ENCODE data around the gene ABHD12. TPM values are rescaled to one million over a fixed set of nuclear protein-coding genes. Genes with fewer than 3 reads are reported as not detected.

Gene ABHD12
- total and polyA plus RNA-seq, 4 donors: 46.1 to 108 (median 86.6) TPM

- WGBS (ENCODE audit: insufficient coverage): 53% methylated on average over 4 of the region's 5 CpGs
- DNase-seq (ENCODE audit: low read depth in 4 of 6, low spot score in 6 of 6): no peak
- Histone ChIP-seq H3K36me3 (ENCODE audit: control insufficient read depth, insufficient read depth, low read length) (peaks cover 25% of the 10 kb centered on the region), H3K4me1 (ENCODE audit: control insufficient read depth, insufficient read depth, low read length) (peaks cover 35% of the 10 kb centered on the region), H3K9me3 (ENCODE audit: control insufficient read depth, insufficient read depth, low read length) (no peaks in the 10 kb centered on the region), H3K27ac (ENCODE audit: low read depth, low read length) (no peak overlapping the region), H3K4me3 (ENCODE audit: low read depth, low read length) (no peak overlapping the region), H3K27me3 (ENCODE audit: control insufficient read depth, insufficient read depth, low read length) (no peaks in the 10 kb centered on the region)
These were observed 136.1 kb downstream of the ABHD12 start for GRCh38 chr20:25254571-25254970.

- no peak for DNase-seq (ENCODE audit: low read depth in 4 of 6, low spot score in 6 of 6)
- Histone ChIP-seq H3K27ac (ENCODE audit: low read depth, low read length) (no peak overlapping the region), H3K36me3 (ENCODE audit: control insufficient read depth, insufficient read depth, low read length) (peaks cover 17% of the 10 kb centered on the region), H3K4me3 (ENCODE audit: low read depth, low read length) (no peak overlapping the region), H3K27me3 (ENCODE audit: control insufficient read depth, insufficient read depth, low read length) (no peaks in the 10 kb centered on the region), H3K9me3 (ENCODE audit: control insufficient read depth, insufficient read depth, low read length) (no peaks in the 10 kb centered on the region), H3K4me1 (ENCODE audit: control insufficient read depth, insufficient read depth, low read length) (peaks cover 35% of the 10 kb centered on the region)
- WGBS (ENCODE audit: insufficient coverage): 96% methylated on average over 7 of the region's 11 CpGs
These were observed 136.9 kb downstream of the ABHD12 start for GRCh38 chr20:25253606-25254275.

- H3K27me3 ChIP-seq (ENCODE audit: control insufficient read depth, insufficient read depth, low read length): no peaks in the 10 kb centered on the region
- H3K36me3 ChIP-seq (ENCODE audit: control insufficient read depth, insufficient read depth, low read length): peaks cover 14% of the 10 kb centered on the region
- H3K27ac ChIP-seq (ENCODE audit: low read depth, low read length): no peak overlapping the region
- DNase-seq (ENCODE audit: low read depth in 4 of 6, low spot score in 6 of 6): no peak
- H3K4me3 ChIP-seq (ENCODE audit: low read depth, low read length): no peak overlapping the region
- peaks cover 35% of the 10 kb centered on the region for H3K4me1 ChIP-seq (ENCODE audit: control insufficient read depth, insufficient read depth, low read length)
- H3K9me3 ChIP-seq (ENCODE audit: control insufficient read depth, insufficient read depth, low read length): no peaks in the 10 kb centered on the region
- 100% methylated on average over 2 of the region's 6 CpGs for WGBS (ENCODE audit: insufficient coverage)
These were observed 137.8 kb downstream of the ABHD12 start for GRCh38 chr20:25252686-25253421.

GRCh38 chr20:25252230-25252651, 138.4 kb downstream of the ABHD12 start:
- H3K27me3 ChIP-seq (ENCODE audit: control insufficient read depth, insufficient read depth, low read length): no peaks in the 10 kb centered on the region
- no peak overlapping the region for H3K4me3 ChIP-seq (ENCODE audit: low read depth, low read length)
- no peak overlapping the region for H3K27ac ChIP-seq (ENCODE audit: low read depth, low read length)
- H3K36me3 ChIP-seq (ENCODE audit: control insufficient read depth, insufficient read depth, low read length): peaks cover 14% of the 10 kb centered on the region
- no peaks in the 10 kb centered on the region for H3K9me3 ChIP-seq (ENCODE audit: control insufficient read depth, insufficient read depth, low read length)
- peaks cover 39% of the 10 kb centered on the region for H3K4me1 ChIP-seq (ENCODE audit: control insufficient read depth, insufficient read depth, low read length)
- 62% methylated on average over 4 of the region's 6 CpGs for WGBS (ENCODE audit: insufficient coverage)
- DNase-seq (ENCODE audit: low read depth in 4 of 6, low spot score in 6 of 6): no peak

GRCh38 chr20:25251558-25251957, 139.1 kb downstream of the ABHD12 start:
- no peaks in the 10 kb centered on the region for H3K9me3 ChIP-seq (ENCODE audit: control insufficient read depth, insufficient read depth, low read length)
- no peak for DNase-seq (ENCODE audit: low read depth in 4 of 6, low spot score in 6 of 6)
- H3K27ac ChIP-seq (ENCODE audit: low read depth, low read length): no peak overlapping the region
- 27% methylated on average over 3 of the region's 4 CpGs for WGBS (ENCODE audit: insufficient coverage)
- H3K27me3 ChIP-seq (ENCODE audit: control insufficient read depth, insufficient read depth, low read length): no peaks in the 10 kb centered on the region
- H3K4me1 ChIP-seq (ENCODE audit: control insufficient read depth, insufficient read depth, low read length): peaks cover 35% of the 10 kb centered on the region
- H3K36me3 ChIP-seq (ENCODE audit: control insufficient read depth, insufficient read depth, low read length): peaks cover 11% of the 10 kb centered on the region
- H3K4me3 ChIP-seq (ENCODE audit: low read depth, low read length): no peak overlapping the region

- Histone ChIP-seq H3K27ac (ENCODE audit: low read depth, low read length) (no peak overlapping the region), H3K36me3 (ENCODE audit: control insufficient read depth, insufficient read depth, low read length) (peaks cover 11% of the 10 kb centered on the region), H3K4me3 (ENCODE audit: low read depth, low read length) (no peak overlapping the region), H3K4me1 (ENCODE audit: control insufficient read depth, insufficient read depth, low read length) (peaks cover 32% of the 10 kb centered on the region), H3K9me3 (ENCODE audit: control insufficient read depth, insufficient read depth, low read length) (no peaks in the 10 kb centered on the region), H3K27me3 (ENCODE audit: control insufficient read depth, insufficient read depth, low read length) (no peaks in the 10 kb centered on the region)
- 86% methylated on average over 6 of the region's 9 CpGs for WGBS (ENCODE audit: insufficient coverage)
- DNase-seq (ENCODE audit: low read depth in 4 of 6, low spot score in 6 of 6): no peak
These were observed 139.6 kb downstream of the ABHD12 start for GRCh38 chr20:25251019-25251418.

DNA sequence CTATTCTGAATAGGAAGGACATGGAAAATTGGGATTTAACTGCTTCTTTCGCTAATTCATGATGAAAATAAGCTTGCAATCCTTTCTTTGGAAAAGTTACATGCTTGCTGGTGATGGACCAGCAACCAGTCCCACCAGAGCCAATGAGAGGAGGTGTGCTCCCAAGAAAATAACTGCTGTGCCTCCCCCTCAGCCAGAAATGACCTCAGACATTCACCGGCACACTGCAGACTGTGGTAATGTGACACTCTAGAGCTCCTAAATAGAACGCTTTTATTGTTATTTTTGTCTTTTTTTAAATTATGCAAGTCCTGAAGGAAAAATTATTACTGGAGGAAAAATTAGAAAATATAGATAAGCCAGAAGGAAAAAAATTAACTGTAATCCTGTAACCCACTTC, 140.1 kb downstream of the ABHD12 start:
- Histone ChIP-seq H3K27me3 (ENCODE audit: control insufficient read depth, insufficient read depth, low read length) (no peaks in the 10 kb centered on the region), H3K36me3 (ENCODE audit: control insufficient read depth, insufficient read depth, low read length) (peaks cover 10% of the 10 kb centered on the region), H3K9me3 (ENCODE audit: control insufficient read depth, insufficient read depth, low read length) (no peaks in the 10 kb centered on the region), H3K4me3 (ENCODE audit: low read depth, low read length) (no peak overlapping the region), H3K4me1 (ENCODE audit: control insufficient read depth, insufficient read depth, low read length) (peaks cover 30% of the 10 kb centered on the region), H3K27ac (ENCODE audit: low read depth, low read length) (no peak overlapping the region)
- WGBS (ENCODE audit: insufficient coverage): 92% methylated on average over 1 of the region's 3 CpGs
- DNase-seq (ENCODE audit: low read depth in 4 of 6, low spot score in 6 of 6): no peak

Small RNAs within 50 kb of the gene (small RNA-seq; reads per million reads assigned to genes)
- not detected for gene AL121772.2 (ENCODE audit: low replicate concordance)

Other genes starting within 250 kb of the ABHD12 start
- 10 to 100 TPM; 36.0 to 59.3 TPM for gene ENTPD6, start 195.1 kb downstream of the ABHD12 start, total RNA-seq
- gene ENTPD6, start 195.1 kb downstream of the ABHD12 start, polyA plus RNA-seq (ENCODE audit: insufficient read length in 2 of 2): 100 to 1,000 TPM in 1 of 2 donors, 10 to 100 TPM in 1; 86.1 to 114 TPM
- 10 to 100 TPM; 71.4 to 85.3 TPM for gene PYGB, start 142.8 kb downstream of the ABHD12 start, total RNA-seq
- 100 to 1,000 TPM; 109 to 122 TPM for gene PYGB, start 142.8 kb downstream of the ABHD12 start, polyA plus RNA-seq (ENCODE audit: insufficient read length in 2 of 2)
- gene GINS1, start 16.8 kb upstream of the ABHD12 start, total RNA-seq: 10 to 100 TPM in 1 of 2 donors, 1 to 10 TPM in 1; 7.9 to 11.5 TPM
- gene GINS1, start 16.8 kb upstream of the ABHD12 start, polyA plus RNA-seq (ENCODE audit: insufficient read length in 2 of 2): 10 to 100 TPM; 13.4 to 14.8 TPM
- 10 to 100 TPM; 13.1 to 30.1 TPM for gene NINL, start 194.7 kb upstream of the ABHD12 start, total RNA-seq
- gene NINL, start 194.7 kb upstream of the ABHD12 start, polyA plus RNA-seq (ENCODE audit: insufficient read length in 2 of 2): 10 to 100 TPM; 32.2 to 50.6 TPM
- gene NANP, start 233.2 kb upstream of the ABHD12 start, total RNA-seq: 1 to 10 TPM; 6.3 to 7.9 TPM
- gene NANP, start 233.2 kb upstream of the ABHD12 start, polyA plus RNA-seq (ENCODE audit: insufficient read length in 2 of 2): 1 to 10 TPM; 3.8 to 4.5 TPM